ENCODE measurements around the gene MRPS18A. TPM values are rescaled to one million over a fixed set of nuclear protein-coding genes. Genes with fewer than 3 reads are reported as not detected.
A peak's percentile ranks its signal among the peaks of the same experiment; 100 is the strongest.
"Not testable (repeated sequence)": the region's sequence is repeated elsewhere in the genome, so short reads cannot be mapped to it uniquely, and the experiment has no call there.

MRPS18A gene
- total RNA-seq, 1 donor from 2014 or later: 56.4 TPM

DNA sequence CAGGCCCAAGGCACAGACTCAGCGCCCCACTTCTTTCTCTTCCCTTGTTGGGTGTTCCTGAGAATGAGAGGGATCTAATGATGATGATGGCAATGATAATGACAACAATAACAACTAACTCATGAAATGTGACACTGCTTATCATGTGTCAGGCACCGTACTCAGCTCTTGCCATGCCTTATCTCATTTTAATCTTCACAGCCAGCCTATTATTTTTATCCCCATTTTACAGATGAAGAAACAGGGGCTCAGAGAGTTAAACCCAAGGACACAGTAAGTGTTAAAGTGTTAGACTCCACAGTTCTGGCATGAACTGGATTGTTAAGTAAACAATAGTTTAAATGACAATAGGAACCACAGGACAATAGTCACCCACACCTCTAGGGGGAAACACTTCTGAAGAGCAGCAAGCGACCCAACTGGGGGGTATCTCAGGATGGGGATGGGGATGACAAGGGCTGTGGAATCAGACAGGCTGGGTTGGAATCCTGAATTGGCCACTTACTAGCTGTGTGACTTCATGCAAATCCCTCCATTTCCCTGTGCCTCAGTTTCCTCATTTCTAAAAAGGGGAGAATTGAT is 30.3 kb downstream of the MRPS18A start:
- DNase-seq (ENCODE audit: low read depth): no peak

DNA sequence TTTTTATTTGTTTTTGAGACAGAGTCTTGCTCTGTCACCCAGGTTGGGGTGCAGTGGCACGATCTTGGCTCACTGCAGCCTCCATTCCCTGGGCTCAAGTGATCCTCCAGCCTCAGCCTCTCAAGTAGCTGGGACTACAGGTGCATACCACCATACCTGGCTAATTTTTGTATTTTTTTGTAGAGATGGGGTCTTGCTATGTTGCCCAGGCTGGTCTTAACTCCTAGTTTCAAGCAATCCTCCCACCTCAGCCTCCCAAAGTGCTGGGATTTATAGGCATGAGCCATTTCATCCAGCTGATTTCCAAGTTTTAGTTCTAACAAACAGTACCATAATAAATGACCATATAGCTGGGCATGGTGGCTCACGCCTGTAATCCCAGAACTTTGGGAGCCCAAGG is 34.8 kb downstream of the MRPS18A start:
- H3K4me3 ChIP-seq (ENCODE audit: low read depth, low read length); DNase-seq (ENCODE audit: low read depth): not testable (repeated sequence)

More for the DNA sequence above, 30.3 kb downstream of the MRPS18A start:
- no peak overlapping the region for H3K4me3 ChIP-seq (ENCODE audit: low read depth, low read length)
- TF ChIP-seq, protein P1, sequence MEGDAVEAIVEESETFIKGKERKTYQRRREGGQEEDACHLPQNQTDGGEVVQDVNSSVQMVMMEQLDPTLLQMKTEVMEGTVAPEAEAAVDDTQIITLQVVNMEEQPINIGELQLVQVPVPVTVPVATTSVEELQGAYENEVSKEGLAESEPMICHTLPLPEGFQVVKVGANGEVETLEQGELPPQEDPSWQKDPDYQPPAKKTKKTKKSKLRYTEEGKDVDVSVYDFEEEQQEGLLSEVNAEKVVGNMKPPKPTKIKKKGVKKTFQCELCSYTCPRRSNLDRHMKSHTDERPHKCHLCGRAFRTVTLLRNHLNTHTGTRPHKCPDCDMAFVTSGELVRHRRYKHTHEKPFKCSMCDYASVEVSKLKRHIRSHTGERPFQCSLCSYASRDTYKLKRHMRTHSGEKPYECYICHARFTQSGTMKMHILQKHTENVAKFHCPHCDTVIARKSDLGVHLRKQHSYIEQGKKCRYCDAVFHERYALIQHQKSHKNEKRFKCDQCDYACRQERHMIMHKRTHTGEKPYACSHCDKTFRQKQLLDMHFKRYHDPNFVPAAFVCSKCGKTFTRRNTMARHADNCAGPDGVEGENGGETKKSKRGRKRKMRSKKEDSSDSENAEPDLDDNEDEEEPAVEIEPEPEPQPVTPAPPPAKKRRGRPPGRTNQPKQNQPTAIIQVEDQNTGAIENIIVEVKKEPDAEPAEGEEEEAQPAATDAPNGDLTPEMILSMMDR (conservative IDR thresholded peaks at IDR 0.05; ENCODE audit: low read depth, low read length): no peak

DNA sequence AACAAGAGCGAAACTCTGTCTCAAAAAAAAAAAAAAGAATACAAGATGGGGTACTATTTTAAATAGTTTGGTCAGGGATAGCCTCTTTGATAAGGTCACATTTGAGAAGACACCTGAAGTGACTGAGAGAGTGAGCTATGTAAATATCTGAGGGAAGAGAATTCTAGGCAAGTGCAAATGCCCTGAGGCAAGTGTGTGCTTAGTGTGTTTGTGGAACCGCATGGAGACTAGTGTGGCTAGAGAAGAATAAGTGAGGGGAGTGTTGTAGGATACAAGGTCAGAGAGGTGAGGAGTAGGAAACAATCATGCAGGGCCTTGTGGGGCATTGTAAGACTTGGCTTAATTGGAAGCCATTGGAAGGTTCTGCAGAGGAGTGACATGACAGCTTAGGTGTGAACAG is 39.3 kb downstream of the MRPS18A start:
- no peak for DNase-seq (ENCODE audit: low read depth)
- H3K4me3 ChIP-seq (ENCODE audit: low read depth, low read length): no peak overlapping the region

DNA sequence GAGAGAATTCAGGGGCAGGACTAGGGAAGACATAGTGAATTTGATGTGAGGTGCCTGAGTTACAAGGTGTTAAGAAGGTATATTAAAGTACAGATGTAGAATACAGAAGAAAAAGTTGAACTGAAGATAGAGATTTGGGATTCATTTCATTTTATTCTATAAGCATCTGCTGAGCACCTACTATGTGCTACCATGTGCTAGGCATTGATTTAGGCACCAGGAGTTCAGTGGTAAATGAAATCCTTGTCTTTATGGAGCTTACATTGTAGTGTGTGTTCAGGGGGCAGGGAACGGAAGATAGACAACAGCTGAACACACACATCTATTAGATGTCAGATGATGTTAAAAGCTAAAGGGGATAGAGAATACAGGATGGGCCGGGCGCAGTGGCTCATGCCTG is 40.0 kb downstream of the MRPS18A start:
- no peak overlapping the region for H3K4me3 ChIP-seq (ENCODE audit: low read depth, low read length)
- no peak for DNase-seq (ENCODE audit: low read depth)
- TF ChIP-seq, protein P1 (conservative IDR thresholded peaks at IDR 0.05; ENCODE audit: low read depth, low read length): no peak

More for the DNA sequence above, 39.3 kb downstream of the MRPS18A start:
- TF ChIP-seq, protein P1 (conservative IDR thresholded peaks at IDR 0.05; ENCODE audit: low read depth, low read length): no peak

DNA sequence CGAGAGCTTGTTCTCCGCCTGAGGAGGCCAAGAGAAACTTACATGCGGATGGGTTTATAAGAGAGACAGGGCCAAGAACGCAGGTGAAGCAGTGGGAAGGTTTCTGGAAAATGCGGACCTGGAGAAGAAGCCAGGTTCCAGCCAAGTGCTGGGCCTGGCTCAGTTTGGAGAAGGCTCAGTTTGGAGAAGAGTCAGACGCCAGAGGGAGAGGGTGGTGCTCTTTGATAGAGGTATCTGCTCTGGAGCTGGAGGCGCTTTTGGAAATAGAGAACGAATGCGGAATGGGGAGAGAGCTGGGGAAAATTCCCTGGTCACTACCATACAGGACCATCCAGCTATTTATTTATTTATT is 42.0 kb downstream of the MRPS18A start:
- H3K4me3 ChIP-seq (ENCODE audit: low read depth, low read length): peak overlapping the region; percentile 45
- TF ChIP-seq, protein P1 (conservative IDR thresholded peaks at IDR 0.05; ENCODE audit: low read depth, low read length): no peak
- no peak for DNase-seq (ENCODE audit: low read depth)

DNA sequence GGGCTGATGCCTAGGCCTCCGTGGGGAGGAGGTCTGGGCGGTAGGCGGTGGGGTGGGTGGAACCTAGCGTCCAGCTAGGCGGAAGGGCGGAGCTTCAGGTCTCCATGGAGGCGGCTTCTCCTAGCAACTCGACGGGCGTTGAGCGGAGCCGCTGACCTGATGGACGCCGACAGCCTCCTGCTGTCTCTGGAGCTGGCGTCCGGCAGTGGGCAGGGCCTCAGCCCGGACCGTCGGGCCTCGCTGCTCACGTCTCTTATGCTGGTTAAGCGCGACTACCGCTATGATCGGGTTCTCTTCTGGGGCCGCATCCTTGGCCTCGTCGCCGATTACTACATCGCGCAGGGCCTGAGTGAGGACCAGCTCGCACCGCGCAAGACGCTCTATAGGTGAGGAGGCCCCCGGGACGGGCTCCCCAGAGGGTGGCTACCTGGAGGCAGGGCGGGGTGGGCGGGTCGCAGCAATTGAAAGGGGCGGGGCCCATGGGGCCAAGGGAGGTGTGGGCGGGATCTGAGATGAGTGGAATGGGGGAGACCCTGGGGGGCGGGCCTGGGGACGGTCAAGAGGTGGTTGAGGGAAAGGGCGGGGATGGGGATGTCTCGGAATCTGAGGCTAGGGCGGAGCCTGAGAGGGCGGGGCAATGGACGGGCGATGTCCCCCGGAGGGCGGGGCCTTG is 42.5 kb downstream of the MRPS18A start, which contains the start of gene RSPH9:
Gene RSPH9, plus strand, starts transcription at position 97 of the 673 bp plus-strand sequence. Its CDS starts 63 bp downstream, at position 160.
- DNase-seq (ENCODE audit: low read depth): no peak
- TF ChIP-seq, protein P1 (conservative IDR thresholded peaks at IDR 0.05; ENCODE audit: low read depth, low read length): no peak
- peak within 1 kb of the TSS; percentile 45 for H3K4me3 ChIP-seq (ENCODE audit: low read depth, low read length)

DNA sequence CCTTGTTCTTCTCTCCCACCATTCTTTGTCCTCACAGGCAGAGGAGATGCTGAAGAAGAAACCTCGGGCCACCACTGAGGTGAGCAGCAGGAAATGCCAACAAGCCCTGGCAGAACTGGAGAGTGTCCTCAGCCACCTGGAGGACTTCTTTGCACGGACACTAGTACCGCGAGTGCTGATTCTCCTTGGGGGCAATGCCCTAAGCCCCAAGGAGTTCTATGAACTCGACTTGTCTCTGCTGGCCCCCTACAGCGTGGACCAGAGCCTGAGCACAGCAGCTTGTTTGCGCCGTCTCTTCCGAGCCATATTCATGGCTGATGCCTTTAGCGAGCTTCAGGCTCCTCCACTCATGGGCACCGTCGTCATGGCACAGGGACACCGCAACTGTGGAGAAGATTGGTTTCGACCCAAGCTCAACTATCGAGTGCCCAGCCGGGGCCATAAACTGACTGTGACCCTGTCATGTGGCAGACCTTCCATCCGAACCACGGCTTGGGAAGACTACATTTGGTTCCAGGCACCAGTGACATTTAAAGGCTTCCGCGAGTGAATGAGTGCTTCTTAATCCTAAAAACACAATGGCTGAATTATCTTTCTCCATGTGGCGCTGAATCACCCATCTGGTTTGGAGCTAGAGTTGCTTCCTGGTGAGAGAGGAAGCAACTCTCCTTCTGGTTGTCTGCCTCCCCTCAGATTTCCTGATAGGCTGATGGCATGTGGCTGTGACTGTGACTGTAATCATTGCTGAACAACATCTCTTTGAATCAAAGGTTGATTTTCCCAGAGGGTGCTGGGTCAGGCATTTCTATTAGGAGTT is 47.4 kb downstream of the MRPS18A start:
- TF ChIP-seq, protein P1 (conservative IDR thresholded peaks at IDR 0.05; ENCODE audit: low read depth, low read length): no peak
- H3K4me3 ChIP-seq (ENCODE audit: low read depth, low read length): no peak overlapping the region
- no peak for DNase-seq (ENCODE audit: low read depth)
